Measurements from ENCODE around the gene SIM2.
A peak's percentile ranks its signal among the peaks of the same experiment; 100 is the strongest.

Gene SIM2

GRCh38 chr21:36696390-36697059, 2.4 kb upstream of the SIM2 start:
- Histone ChIP-seq H3K4me3 (ENCODE audit: low read length) (no peak overlapping the region), H3K27me3 (ENCODE audit: insufficient read depth, low read length) (peaks cover 100% of the 10 kb centered on the region), H3K9ac (ENCODE audit: low read depth, low read length) (no peak overlapping the region), H3K4me1 (ENCODE audit: insufficient read depth, low read length) (peaks cover 24% of the 10 kb centered on the region), H3K9me3 (ENCODE audit: insufficient read depth, low read depth, low read length) (no peaks in the 10 kb centered on the region), H3K27ac (ENCODE audit: low read depth, low read length) (no peak overlapping the region), H3K36me3 (ENCODE audit: insufficient read depth, low read length) (no peaks in the 10 kb centered on the region)
- 6% methylated on average over 39 of the region's 39 CpGs for WGBS

DNA sequence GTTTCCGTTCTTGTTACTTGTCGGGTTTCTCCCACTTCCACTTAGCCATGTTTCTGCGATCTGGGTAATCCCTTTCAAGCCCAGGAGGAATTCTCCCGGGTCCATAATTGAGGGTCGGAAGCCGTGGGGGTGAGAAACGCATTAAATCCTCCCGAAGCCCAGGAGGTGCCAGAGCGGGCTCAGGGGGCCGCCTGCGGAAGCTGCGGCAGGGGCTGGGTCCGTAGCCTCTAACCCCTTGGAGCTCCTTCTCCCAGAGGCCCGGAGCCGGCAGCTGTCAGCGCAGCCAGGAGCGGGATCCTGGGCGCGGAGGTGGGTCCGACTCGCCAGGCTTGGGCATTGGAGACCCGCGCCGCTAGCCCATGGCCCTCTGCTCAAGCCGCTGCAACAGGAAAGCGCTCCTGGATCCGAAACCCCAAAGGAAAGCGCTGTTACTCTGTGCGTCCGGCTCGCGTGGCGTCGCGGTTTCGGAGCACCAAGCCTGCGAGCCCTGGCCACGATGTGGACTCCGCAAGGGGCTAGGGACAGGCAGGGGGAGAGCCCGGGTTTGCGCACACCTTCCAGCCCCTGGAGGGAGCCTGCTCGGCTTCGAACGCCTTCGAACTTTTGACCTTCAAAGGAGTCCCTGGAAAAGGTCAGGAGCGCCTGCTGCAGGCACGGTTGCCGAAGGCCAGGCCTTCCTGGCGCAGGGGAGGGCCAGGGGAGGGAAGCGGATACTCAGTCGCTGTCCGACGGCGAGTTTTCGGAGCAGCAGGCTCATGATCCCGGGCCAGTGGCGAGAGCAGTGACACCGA, 1.7 kb upstream of the SIM2 start:
- H3K4me1 ChIP-seq (ENCODE audit: insufficient read depth, low read length) = peaks cover 24% of the 10 kb centered on the region
- WGBS = 2% methylated on average over 58 of the region's 58 CpGs

GRCh38 chr21:36697851-36698384, 997 bp upstream of the SIM2 start:
- H3K4me3 ChIP-seq (ENCODE audit: low read length) = peak overlapping the region; percentile 43; the same call in 1 of the 2 replicates

More for the DNA sequence above, 1.7 kb upstream of the SIM2 start:
- Histone ChIP-seq H3K36me3 (ENCODE audit: insufficient read depth, low read length) (no peaks in the 10 kb centered on the region), H3K4me3 (ENCODE audit: low read length) (peak overlapping the region; percentile 22; the same call in 1 of the 2 replicates), H3K9ac (ENCODE audit: low read depth, low read length) (no peak overlapping the region), H3K27ac (ENCODE audit: low read depth, low read length) (no peak overlapping the region), H3K9me3 (ENCODE audit: insufficient read depth, low read depth, low read length) (no peaks in the 10 kb centered on the region), H3K27me3 (ENCODE audit: insufficient read depth, low read length) (peaks cover 100% of the 10 kb centered on the region)

DNA sequence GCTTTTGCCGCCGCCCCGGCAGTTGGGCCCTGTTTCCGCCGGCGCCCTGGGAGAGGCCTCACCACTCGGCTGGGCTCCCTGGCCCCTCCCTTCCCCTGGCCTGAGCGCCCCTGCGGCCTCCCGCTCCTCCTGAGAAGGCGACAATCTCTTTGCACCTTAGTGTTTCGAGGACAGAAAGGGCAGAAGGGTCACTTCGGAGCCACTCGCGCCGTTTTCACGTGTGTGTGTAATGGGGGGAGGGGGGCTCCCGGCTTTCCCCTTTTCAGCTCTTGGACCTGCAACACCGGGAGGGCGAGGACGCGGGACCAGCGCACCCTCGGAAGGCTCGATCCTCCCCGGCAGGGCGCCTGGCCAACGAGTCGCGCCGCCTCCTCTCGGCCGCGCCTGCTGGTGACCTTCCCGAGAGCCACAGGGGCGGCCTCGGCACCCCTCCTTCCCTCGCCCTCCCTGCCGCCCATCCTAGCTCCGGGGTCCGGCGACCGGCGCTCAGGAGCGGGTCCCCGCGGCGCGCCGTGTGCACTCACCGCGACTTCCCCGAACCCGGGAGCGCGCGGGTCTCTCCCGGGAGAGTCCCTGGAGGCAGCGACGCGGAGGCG, 432 bp upstream of the SIM2 start:
- Histone ChIP-seq H3K9me3 (ENCODE audit: insufficient read depth, low read depth, low read length) (no peaks in the 10 kb centered on the region), H3K9ac (ENCODE audit: low read depth, low read length) (no peak overlapping the region), H3K27me3 (ENCODE audit: insufficient read depth, low read length) (peaks cover 100% of the 10 kb centered on the region), H3K36me3 (ENCODE audit: insufficient read depth, low read length) (no peaks in the 10 kb centered on the region), H3K27ac (ENCODE audit: low read depth, low read length) (no peak overlapping the region), H3K4me3 (ENCODE audit: low read length) (peak overlapping the region; percentile 43), H3K4me1 (ENCODE audit: insufficient read depth, low read length) (peaks cover 27% of the 10 kb centered on the region)
- under 1% methylated on average over 62 of the region's 62 CpGs for WGBS

More at GRCh38 chr21:36697851-36698384, 997 bp upstream of the SIM2 start:
- Histone ChIP-seq H3K4me1 (ENCODE audit: insufficient read depth, low read length) (peaks cover 27% of the 10 kb centered on the region), H3K9me3 (ENCODE audit: insufficient read depth, low read depth, low read length) (no peaks in the 10 kb centered on the region), H3K9ac (ENCODE audit: low read depth, low read length) (no peak overlapping the region), H3K27ac (ENCODE audit: low read depth, low read length) (no peak overlapping the region), H3K36me3 (ENCODE audit: insufficient read depth, low read length) (no peaks in the 10 kb centered on the region), H3K27me3 (ENCODE audit: insufficient read depth, low read length) (peaks cover 100% of the 10 kb centered on the region)
- WGBS = 2% methylated on average over 33 of the region's 33 CpGs

- 1% methylated on average over 67 of the region's 67 CpGs for WGBS
- H3K4me3 ChIP-seq (ENCODE audit: low read length) = peak overlapping the region; percentile 38
- 0 out of 2 replicates have a peak overlapping the region, but pooled peaks have one; percentile 17 for H3K9ac ChIP-seq (ENCODE audit: low read depth, low read length)
- H3K9me3 ChIP-seq (ENCODE audit: insufficient read depth, low read depth, low read length) = no peaks in the 10 kb centered on the region
- no peak overlapping the region for H3K27ac ChIP-seq (ENCODE audit: low read depth, low read length)
- peaks cover 31% of the 10 kb centered on the region for H3K4me1 ChIP-seq (ENCODE audit: insufficient read depth, low read length)
- peaks cover 100% of the 10 kb centered on the region for H3K27me3 ChIP-seq (ENCODE audit: insufficient read depth, low read length)
- H3K36me3 ChIP-seq (ENCODE audit: insufficient read depth, low read length) = no peaks in the 10 kb centered on the region
These were observed 805 bp downstream of the SIM2 start for GRCh38 chr21:36699546-36700294.

DNA sequence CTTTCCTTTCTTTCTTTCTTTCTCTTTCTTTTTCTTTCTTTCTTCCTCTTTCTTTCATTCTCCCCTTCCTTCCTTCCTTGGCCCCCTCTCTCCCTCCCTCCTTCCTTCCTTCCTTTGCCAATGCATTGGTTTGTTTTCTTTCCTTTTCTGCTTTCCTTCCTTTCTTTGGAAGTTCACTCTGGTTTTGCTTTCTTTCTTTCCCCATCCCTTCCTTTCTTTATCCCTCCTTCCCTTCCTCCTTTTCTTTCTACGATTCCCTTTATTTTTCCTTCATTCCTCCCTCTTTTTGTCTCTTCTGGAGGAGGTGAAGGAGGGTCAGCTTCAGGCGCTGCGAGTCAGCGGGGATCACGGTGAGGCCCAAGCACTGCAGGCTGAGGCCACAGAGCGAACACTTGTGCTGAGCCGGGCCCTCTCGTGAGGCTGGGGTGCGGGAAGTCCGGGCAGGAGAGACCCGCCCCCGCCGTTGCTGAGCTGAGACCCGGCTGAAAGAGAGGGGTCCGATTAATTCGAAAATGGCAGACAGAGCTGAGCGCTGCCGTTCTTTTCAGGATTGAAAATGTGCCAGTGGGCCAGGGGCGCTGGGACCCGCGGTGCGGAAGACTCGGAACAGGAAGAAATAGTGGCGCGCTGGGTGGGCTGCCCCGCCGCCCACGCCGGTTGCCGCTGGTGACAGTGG, 1.5 kb downstream of the SIM2 start:
- Histone ChIP-seq H3K9me3 (ENCODE audit: insufficient read depth, low read depth, low read length) (no peaks in the 10 kb centered on the region), H3K27ac (ENCODE audit: low read depth, low read length) (no peak overlapping the region), H3K4me1 (ENCODE audit: insufficient read depth, low read length) (peaks cover 30% of the 10 kb centered on the region), H3K27me3 (ENCODE audit: insufficient read depth, low read length) (peaks cover 100% of the 10 kb centered on the region), H3K4me3 (ENCODE audit: low read length) (peak overlapping the region; percentile 30), H3K9ac (ENCODE audit: low read depth, low read length) (no peak overlapping the region), H3K36me3 (ENCODE audit: insufficient read depth, low read length) (no peaks in the 10 kb centered on the region)
- 2% methylated on average over 30 of the region's 30 CpGs for WGBS

DNA sequence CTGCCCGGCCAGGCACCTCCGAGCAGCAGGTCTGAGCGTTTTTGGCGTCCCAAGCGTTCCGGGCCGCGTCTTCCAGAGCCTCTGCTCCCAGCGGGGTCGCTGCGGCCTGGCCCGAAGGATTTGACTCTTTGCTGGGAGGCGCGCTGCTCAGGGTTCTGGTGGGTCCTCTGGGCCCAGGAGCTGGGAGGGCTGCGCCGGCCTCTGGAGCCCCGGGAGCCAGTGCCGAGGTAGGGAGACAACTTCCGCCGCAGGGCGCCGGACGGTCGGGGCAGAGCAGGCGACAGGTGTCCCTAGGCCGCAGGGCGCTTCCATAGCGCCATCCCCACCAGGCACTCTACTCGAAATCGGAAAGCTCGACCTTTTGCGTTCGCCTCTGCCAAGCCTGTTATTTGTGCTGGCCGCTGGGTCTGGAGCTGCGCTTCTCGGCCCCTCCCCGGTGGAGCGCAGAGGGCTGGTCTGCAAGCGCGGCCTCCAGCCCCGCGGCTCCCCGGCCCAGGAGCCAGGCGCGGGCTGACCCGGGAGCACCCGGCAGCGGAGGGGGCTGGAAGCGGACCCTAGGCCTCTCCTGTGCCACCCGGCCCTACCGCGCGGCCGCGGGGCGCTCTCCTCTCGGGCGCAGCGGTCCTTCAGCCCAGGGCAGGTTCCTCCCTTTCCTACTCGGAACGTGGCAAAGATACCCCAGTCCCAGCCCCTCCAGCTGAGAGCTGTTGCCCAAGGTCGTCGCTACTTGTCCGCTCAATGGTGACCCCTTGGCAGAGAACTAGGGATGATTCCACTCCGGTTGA, 2.2 kb downstream of the SIM2 start:
- Histone ChIP-seq H3K4me3 (ENCODE audit: low read length) (peak overlapping the region; percentile 30), H3K27ac (ENCODE audit: low read depth, low read length) (no peak overlapping the region), H3K9me3 (ENCODE audit: insufficient read depth, low read depth, low read length) (no peaks in the 10 kb centered on the region), H3K4me1 (ENCODE audit: insufficient read depth, low read length) (peaks cover 34% of the 10 kb centered on the region), H3K36me3 (ENCODE audit: insufficient read depth, low read length) (no peaks in the 10 kb centered on the region), H3K27me3 (ENCODE audit: insufficient read depth, low read length) (peaks cover 100% of the 10 kb centered on the region), H3K9ac (ENCODE audit: low read depth, low read length) (no peak overlapping the region)
- WGBS = 1% methylated on average over 65 of the region's 65 CpGs

GRCh38 chr21:36701756-36702621, 3.1 kb downstream of the SIM2 start:
- Histone ChIP-seq H3K4me3 (ENCODE audit: low read length) (peak overlapping the region; percentile 30), H3K27ac (ENCODE audit: low read depth, low read length) (no peak overlapping the region)

GRCh38 chr21:36702622-36702968, 3.7 kb downstream of the SIM2 start:
- Histone ChIP-seq H3K4me1 (ENCODE audit: insufficient read depth, low read length) (peaks cover 40% of the 10 kb centered on the region), H3K4me3 (ENCODE audit: low read length) (no peak overlapping the region), H3K36me3 (ENCODE audit: insufficient read depth, low read length) (no peaks in the 10 kb centered on the region), H3K27ac (ENCODE audit: low read depth, low read length) (no peak overlapping the region), H3K9ac (ENCODE audit: low read depth, low read length) (no peak overlapping the region), H3K27me3 (ENCODE audit: insufficient read depth, low read length) (peaks cover 100% of the 10 kb centered on the region), H3K9me3 (ENCODE audit: insufficient read depth, low read depth, low read length) (no peaks in the 10 kb centered on the region)
- WGBS = 9% methylated on average over 6 of the region's 6 CpGs

More at GRCh38 chr21:36701756-36702621, 3.1 kb downstream of the SIM2 start:
- Histone ChIP-seq H3K9me3 (ENCODE audit: insufficient read depth, low read depth, low read length) (no peaks in the 10 kb centered on the region), H3K36me3 (ENCODE audit: insufficient read depth, low read length) (no peaks in the 10 kb centered on the region), H3K4me1 (ENCODE audit: insufficient read depth, low read length) (peaks cover 34% of the 10 kb centered on the region), H3K27me3 (ENCODE audit: insufficient read depth, low read length) (peaks cover 100% of the 10 kb centered on the region), H3K9ac (ENCODE audit: low read depth, low read length) (no peak overlapping the region)
- WGBS = 3% methylated on average over 26 of the region's 26 CpGs
